22Rv1 (cell line): ENCODE results near the gene SMTNL2.
"Not testable (repeated sequence)": the region's sequence is repeated elsewhere in the genome, so short reads cannot be mapped to it uniquely, and the experiment has no call there.

Source experiments
- ZFX ChIP-seq: fragments of 450-650 bp; IDR thresholded peaks from 2 replicates; pipeline ENCODE4 v1.6.1; 2017; ENCODE audit warnings: antibody characterized with exemption, borderline replicate concordance
- TF ChIP-seq, protein P1 (sequence below): fragments of 450-650 bp; IDR thresholded peaks from 2 replicates; pipeline ENCODE4 v1.5.1; 2017; ENCODE audit warnings: mild to moderate bottlenecking

DNA sequence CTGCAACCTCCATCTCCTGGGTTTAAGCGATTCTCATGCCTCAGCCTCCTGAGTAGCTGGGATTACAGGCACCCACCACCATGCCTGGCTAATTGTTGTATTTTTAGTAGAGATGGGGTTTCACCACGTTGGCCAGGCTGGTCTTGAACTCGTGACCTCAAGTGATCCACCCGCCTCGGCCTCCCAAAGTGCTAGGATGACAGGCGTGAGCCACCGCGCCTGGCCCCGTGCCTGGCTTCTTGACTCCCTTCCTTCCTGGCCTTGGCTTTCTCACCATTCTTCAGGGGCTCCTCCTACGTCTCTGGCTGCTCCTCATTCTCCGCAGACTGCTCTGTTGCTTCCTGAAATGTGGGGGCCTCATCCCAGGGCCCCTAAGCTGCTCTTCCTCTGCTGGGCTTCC, 5.7 kb downstream of the SMTNL2 start:
- TF ChIP-seq, protein P1, sequence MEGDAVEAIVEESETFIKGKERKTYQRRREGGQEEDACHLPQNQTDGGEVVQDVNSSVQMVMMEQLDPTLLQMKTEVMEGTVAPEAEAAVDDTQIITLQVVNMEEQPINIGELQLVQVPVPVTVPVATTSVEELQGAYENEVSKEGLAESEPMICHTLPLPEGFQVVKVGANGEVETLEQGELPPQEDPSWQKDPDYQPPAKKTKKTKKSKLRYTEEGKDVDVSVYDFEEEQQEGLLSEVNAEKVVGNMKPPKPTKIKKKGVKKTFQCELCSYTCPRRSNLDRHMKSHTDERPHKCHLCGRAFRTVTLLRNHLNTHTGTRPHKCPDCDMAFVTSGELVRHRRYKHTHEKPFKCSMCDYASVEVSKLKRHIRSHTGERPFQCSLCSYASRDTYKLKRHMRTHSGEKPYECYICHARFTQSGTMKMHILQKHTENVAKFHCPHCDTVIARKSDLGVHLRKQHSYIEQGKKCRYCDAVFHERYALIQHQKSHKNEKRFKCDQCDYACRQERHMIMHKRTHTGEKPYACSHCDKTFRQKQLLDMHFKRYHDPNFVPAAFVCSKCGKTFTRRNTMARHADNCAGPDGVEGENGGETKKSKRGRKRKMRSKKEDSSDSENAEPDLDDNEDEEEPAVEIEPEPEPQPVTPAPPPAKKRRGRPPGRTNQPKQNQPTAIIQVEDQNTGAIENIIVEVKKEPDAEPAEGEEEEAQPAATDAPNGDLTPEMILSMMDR = not testable (repeated sequence)
- TF ChIP-seq ZFX = not testable (repeated sequence)
